Calu3 (cell line): ENCODE data around the gene PNKD. TPM values are rescaled to one million over a fixed set of nuclear protein-coding genes. Genes with fewer than 3 reads are reported as not detected.

Experiments used
- BruUV-seq: library from RNA; stranded (reverse); fragments of 400-500 nt; replicated peaks from 2 replicates; lab custom pipeline; 2021; lab: Mats Ljungman, UMichigan
- CTCF ChIA-PET: fragments of 300-600 bp; sonication (Branson Sonifier 250); formaldehyde crosslinking; loops from one replicate; lab custom pipeline; 2022; ENCODE audit warnings: antibody characterized with exemption; lab: Charles Lee
- DNase-seq: peaks from one replicate; pipeline ENCODE4 v3.0.0; 2022
- H3K27ac Mint-ChIP-seq: one replicate; pipeline ENCODE4 v1.8.0; 2022; ENCODE audit warnings: mixed read lengths; ENCODE audit not compliant: unreplicated experiment
- H3K27me3 Mint-ChIP-seq: one replicate; pipeline ENCODE4 v1.8.0; 2022; ENCODE audit warnings: mixed read lengths; ENCODE audit not compliant: unreplicated experiment
- H3K36me3 Mint-ChIP-seq: one replicate; pipeline ENCODE4 v1.8.0; 2022; ENCODE audit warnings: mild to moderate bottlenecking, moderate library complexity, mixed read lengths; ENCODE audit not compliant: insufficient read depth, unreplicated experiment
- H3K4me1 Mint-ChIP-seq: one replicate; pipeline ENCODE4 v1.8.0; 2022; ENCODE audit warnings: mild to moderate bottlenecking, low read depth, mixed read lengths; ENCODE audit not compliant: unreplicated experiment
- H3K4me3 Mint-ChIP-seq: one replicate; pipeline ENCODE4 v1.8.0; 2022; ENCODE audit warnings: mild to moderate bottlenecking, low read depth, moderate library complexity, mixed read lengths; ENCODE audit not compliant: unreplicated experiment
- H3K9me3 Mint-ChIP-seq: one replicate; pipeline ENCODE4 v1.8.0; 2022; ENCODE audit warnings: low read depth, mixed read lengths; ENCODE audit not compliant: unreplicated experiment
- CTCF ChIP-seq: fragments of 200-600 bp; IDR thresholded peaks from one replicate; pipeline ENCODE4 v1.8.0; 2022; ENCODE audit warnings: antibody characterized with exemption; ENCODE audit not compliant: unreplicated experiment
- intact Hi-C: fragments of 100-400 bp; cut with micrococcal nuclease; formaldehyde crosslinking; loops from one replicate; pipeline ENCODE4 v1.10.0; 2022; ENCODE audit not compliant: unreplicated experiment
- total RNA-seq: library from RNA; stranded (reverse); gene quantifications from 2 replicates; pipeline ENCODE4 v1.2.3, GENCODE V29; 2022

Gene PNKD
- total RNA-seq, 1 experiment from 2014 or later: 46.8 TPM

- TF ChIP-seq CTCF: no peak
- no peaks in the 10 kb centered on the region for H3K27me3 Mint-ChIP-seq
- BruUV-seq: no TSS peak
- H3K36me3 Mint-ChIP-seq: peaks cover 23% of the 10 kb centered on the region
- no peaks in the 10 kb centered on the region for H3K9me3 Mint-ChIP-seq
- CTCF ChIA-PET: no interaction called here
- H3K4me3 Mint-ChIP-seq: no peak overlapping the region
- H3K27ac Mint-ChIP-seq: no peak overlapping the region
- intact Hi-C loops: loop anchor here (10.0 kb wide), 1 partner anchor 206 kb away; no protein-coding TSS in a partner anchor
- H3K4me1 Mint-ChIP-seq: peaks cover 20% of the 10 kb centered on the region
- no peak for DNase-seq
Observed at GRCh38 chr2:218391202-218391601, 120.9 kb downstream of the PNKD start.

DNA sequence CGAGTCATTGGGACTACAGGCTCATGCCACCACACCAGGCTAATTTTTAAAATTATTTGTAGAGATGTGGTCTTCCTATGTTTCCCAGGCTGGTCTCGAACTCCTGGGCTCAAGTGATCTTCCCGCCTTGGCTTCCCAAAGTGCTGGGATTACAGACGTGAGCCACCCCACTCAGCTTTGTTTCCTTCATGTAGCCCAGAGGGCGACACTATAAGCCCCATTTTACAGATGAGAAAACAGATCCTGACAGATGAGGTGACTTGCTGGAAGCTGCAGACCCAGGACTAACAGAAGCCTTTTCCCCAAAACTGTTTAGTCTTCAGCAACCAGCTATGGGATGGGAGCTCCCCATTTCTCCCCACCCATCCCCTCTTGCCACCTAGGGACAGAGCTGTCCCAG, 122.1 kb downstream of the PNKD start:
- peaks cover 36% of the 10 kb centered on the region for H3K36me3 Mint-ChIP-seq
- no peaks in the 10 kb centered on the region for H3K9me3 Mint-ChIP-seq
- BruUV-seq: no TSS peak
- TF ChIP-seq CTCF: no peak
- no peak for DNase-seq
- intact Hi-C loops: loop anchor here (10.0 kb wide), 1 partner anchor 208 kb away; no protein-coding TSS in a partner anchor
- CTCF ChIA-PET: no interaction called here
- no peak overlapping the region for H3K27ac Mint-ChIP-seq
- H3K4me3 Mint-ChIP-seq: no peak overlapping the region
- H3K4me1 Mint-ChIP-seq: peaks cover 20% of the 10 kb centered on the region
- no peaks in the 10 kb centered on the region for H3K27me3 Mint-ChIP-seq

DNA sequence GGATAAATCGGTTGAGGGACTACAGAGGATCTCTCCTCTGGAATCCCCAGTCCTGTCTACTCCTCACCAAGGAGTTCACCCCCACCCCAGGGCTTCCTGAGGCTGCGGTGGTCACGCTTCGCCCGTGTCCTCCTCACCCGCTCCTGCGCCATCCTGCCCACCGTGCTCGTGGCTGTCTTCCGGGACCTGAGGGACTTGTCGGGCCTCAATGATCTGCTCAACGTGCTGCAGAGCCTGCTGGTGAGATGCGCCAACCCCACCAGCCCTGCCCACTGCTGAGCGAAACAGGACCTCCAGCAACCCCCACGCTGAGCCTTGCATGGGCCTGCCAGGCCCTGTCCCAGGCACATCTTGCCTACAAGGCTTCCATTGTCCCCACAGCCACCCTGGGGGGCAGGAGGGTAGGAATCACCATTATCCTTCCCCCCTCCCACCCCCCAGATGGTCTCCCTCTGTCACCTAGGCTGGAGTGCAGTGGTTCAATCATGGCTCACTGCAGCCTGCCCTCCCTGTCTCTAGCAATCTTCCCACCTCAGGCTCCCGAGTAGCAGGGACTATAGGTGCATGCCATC, 122.7 kb downstream of the PNKD start:
- Mint-ChIP-seq H3K9me3 (no peaks in the 10 kb centered on the region), H3K4me3 (no peak overlapping the region), H3K36me3 (peaks cover 41% of the 10 kb centered on the region), H3K27ac (no peak overlapping the region), H3K27me3 (no peaks in the 10 kb centered on the region), H3K4me1 (peaks cover 25% of the 10 kb centered on the region)
- no TSS peak for BruUV-seq
- TF ChIP-seq CTCF: no peak
- no peak for DNase-seq
- CTCF ChIA-PET: no interaction called here
- intact Hi-C loops: loop anchor here (10.0 kb wide), 1 partner anchor 208 kb away; no protein-coding TSS in a partner anchor

DNA sequence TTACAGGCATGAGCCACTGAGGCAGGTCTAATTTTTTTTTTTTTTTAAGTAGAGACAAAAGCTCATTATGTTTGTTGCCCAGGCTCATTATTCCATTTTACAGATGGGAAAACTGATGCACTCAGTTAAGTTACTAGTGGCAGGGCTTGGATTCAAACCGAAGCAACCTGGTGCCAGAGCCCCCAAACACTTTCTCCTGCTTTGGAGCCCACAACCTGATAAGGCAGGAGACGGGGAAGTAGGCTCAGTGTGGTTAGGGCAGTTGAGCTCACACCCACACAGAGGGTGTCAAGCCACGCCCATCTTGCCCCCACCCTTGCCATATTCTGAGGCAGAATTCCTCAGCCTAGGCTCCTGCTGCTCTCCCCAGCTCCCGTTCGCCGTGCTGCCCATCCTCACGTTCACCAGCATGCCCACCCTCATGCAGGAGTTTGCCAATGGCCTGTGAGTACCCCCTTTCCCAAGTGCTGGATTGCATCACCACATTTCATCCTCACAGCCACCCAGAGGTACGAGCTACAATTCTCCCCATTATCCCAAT, 123.5 kb downstream of the PNKD start:
- CTCF ChIA-PET: interaction anchor here (0.7 to 1.1 kb wide), 3 partner anchors 11 to 107 kb away, joined by 3 read pairs; no protein-coding TSS in a partner anchor
- Mint-ChIP-seq H3K36me3 (peaks cover 44% of the 10 kb centered on the region), H3K27ac (no peak overlapping the region), H3K4me1 (peaks cover 26% of the 10 kb centered on the region), H3K27me3 (no peaks in the 10 kb centered on the region), H3K4me3 (no peak overlapping the region), H3K9me3 (no peaks in the 10 kb centered on the region)
- no TSS peak for BruUV-seq
- DNase-seq: no peak
- no peak for TF ChIP-seq CTCF
- intact Hi-C loops: loop anchor here (10.0 kb wide), 1 partner anchor 209 kb away; no protein-coding TSS in a partner anchor
